IgD-negative memory B cell (primary cell): ENCODE data around the gene LIPG. TPM values are rescaled to one million over a fixed set of nuclear protein-coding genes. Genes with fewer than 3 reads are reported as not detected.
"Not testable (repeated sequence)": the region's sequence is repeated elsewhere in the genome, so short reads cannot be mapped to it uniquely, and the experiment has no call there.

Experiments
- H3K27ac Mint-ChIP-seq, 3 donors: one replicate each; pipeline ENCODE4 v1.8.0; 2020 to 2022; ENCODE audit warnings: mild to moderate bottlenecking in 3 of 3, mixed read lengths in 3 of 3, moderate library complexity in 1 of 3
- H3K27me3 Mint-ChIP-seq: one replicate; pipeline ENCODE4 v1.8.0; 2021; ENCODE audit warnings: mixed read lengths
- H3K36me3 Mint-ChIP-seq: one replicate; pipeline ENCODE4 v1.8.0; 2020; ENCODE audit warnings: mild to moderate bottlenecking, mixed read lengths
- H3K4me1 Mint-ChIP-seq, 3 donors: one replicate each; pipeline ENCODE4 v1.8.0; 2020 to 2022; ENCODE audit warnings: mixed read lengths in 3 of 3, mild to moderate bottlenecking in 1 of 3
- H3K4me3 Mint-ChIP-seq, 4 donors: one replicate each; pipeline ENCODE4 v1.8.0; 2020 to 2022; ENCODE audit warnings: mild to moderate bottlenecking in 4 of 4, mixed read lengths in 4 of 4, moderate library complexity in 3 of 4
- H3K9me3 Mint-ChIP-seq, 3 donors: one replicate each; pipeline ENCODE4 v1.8.0; 2020 to 2021; ENCODE audit warnings: mixed read lengths in 3 of 3, mild to moderate bottlenecking in 1 of 3
- polyA plus RNA-seq: library from polyadenylated mRNA; unstranded; fragments of 300-500 nt; fragmentation: Illumina TruSeq; gene quantifications from one replicate; pipeline ENCODE4 v1.2.3, GENCODE V29; 2021

LIPG gene
- polyA plus RNA-seq: not detected

DNA sequence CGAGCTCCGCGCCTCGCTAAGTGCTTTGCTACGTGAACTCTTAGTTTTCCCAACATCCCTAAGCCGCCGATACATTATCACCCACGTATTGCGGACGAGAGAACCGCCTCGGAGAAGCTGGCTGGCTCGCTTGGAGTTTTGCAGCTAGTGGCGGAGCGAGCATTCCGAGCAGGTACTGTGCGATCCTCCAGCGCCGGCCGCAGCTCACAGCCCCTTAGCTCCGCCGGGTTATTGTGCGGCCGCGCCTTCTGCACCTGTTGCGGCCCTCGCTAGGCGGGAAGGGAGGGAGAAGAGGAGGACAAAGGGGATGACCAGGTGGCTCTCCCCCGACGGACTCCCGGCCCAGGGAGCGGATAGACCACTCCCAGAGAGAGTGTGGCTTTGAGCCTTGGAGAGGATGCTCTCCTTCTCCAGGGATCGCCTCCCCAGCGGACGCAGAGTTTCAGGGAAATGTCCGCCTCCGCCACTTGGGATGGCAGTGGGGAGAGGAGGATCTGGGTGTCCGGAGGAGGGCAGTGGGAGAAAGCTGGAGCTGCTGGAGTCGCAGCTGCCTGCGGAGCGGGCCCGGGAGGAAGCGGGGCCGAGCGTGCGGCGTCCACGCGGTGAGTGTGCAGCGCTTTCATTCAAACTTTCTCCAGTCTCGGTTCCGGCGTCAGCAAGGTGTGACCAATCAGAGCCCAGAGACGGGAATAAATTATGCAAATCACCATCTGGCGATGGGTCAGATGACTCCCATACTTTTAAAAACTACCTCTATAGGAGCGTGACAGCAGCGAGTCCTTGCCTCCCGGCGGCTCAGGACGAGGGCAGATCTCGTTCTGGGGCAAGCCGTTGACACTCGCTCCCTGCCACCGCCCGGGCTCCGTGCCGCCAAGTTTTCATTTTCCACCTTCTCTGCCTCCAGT, at the start of gene LIPG:
TSS of gene LIPG (plus strand) at position 769 of the 905 bp plus-strand sequence. CDS start 252 bp downstream, outside the sequence.
- peak within 1 kb of the TSS in 2 of 3 donors; percentile 15 to 33 for H3K27ac Mint-ChIP-seq
- no peaks in the 10 kb centered on the region for H3K9me3 Mint-ChIP-seq
- H3K36me3 Mint-ChIP-seq: no peaks in the 10 kb centered on the region
- peak within 1 kb of the TSS; percentile 0 to 88 (median 78) for H3K4me3 Mint-ChIP-seq
- peaks cover 64% of the 10 kb centered on the region for H3K27me3 Mint-ChIP-seq
- peaks cover 5 to 20% (median 9%) of the 10 kb centered on the region in 3 donors for H3K4me1 Mint-ChIP-seq

DNA sequence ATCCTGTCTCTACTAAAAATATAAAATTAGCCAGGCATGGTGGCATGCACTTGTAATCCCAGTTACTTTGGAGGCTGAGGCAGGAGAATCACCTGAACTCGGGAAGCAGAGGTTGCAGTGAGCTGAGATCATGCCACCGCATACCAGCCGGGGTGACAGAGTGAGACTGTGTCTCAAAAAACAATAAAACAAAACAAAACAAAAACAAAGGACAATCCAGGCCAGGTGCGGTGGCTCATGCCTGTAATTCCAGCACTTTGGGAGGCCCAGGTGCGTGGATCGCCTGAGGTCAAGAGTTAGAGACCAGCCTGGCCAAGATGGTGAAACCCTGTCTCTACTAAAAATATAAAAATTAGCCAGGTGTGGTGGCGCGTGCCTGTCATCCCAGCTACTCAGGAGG, 49.0 kb upstream of the LIPG start:
- H3K27ac Mint-ChIP-seq: not testable (repeated sequence)

DNA sequence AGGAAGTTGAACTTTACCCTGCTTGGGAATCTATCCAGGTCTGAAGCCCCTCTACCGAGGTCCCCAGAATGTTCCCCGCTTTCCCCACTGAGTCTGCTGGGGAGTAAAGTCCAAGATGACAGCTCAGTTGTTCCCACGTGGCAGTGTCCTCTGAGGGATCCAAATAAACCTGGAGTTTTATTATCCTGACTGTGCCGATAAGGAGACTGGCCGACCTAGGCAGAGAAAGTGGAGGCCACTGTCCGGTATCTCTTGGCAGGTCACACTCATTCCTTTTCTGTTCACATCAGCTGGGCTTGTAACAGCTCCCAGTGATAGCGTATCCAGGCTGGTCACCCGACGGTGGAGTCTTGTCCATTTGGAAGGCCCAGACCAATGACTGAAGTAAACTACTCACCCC, 47.3 kb upstream of the LIPG start:
- no peaks in the 10 kb centered on the region for H3K36me3 Mint-ChIP-seq
- H3K27me3 Mint-ChIP-seq: peaks cover 3% of the 10 kb centered on the region
- no peak overlapping the region for H3K27ac Mint-ChIP-seq
- H3K9me3 Mint-ChIP-seq: no peaks in the 10 kb centered on the region
- H3K4me3 Mint-ChIP-seq: no peak overlapping the region
- H3K4me1 Mint-ChIP-seq: no peaks in the 10 kb centered on the region

More for the DNA sequence above, 49.0 kb upstream of the LIPG start:
- not testable (repeated sequence) for H3K36me3 Mint-ChIP-seq, H3K4me3 Mint-ChIP-seq, H3K4me1 Mint-ChIP-seq, H3K9me3 Mint-ChIP-seq, H3K27me3 Mint-ChIP-seq

GRCh38 chr18:49515003-49515402, 46.9 kb upstream of the LIPG start:
- not testable (repeated sequence) for H3K4me3 Mint-ChIP-seq, H3K4me1 Mint-ChIP-seq, H3K27me3 Mint-ChIP-seq, H3K36me3 Mint-ChIP-seq, H3K27ac Mint-ChIP-seq, H3K9me3 Mint-ChIP-seq

GRCh38 chr18:49515516-49515915, 46.3 kb upstream of the LIPG start:
- Mint-ChIP-seq H3K4me3 (no peak overlapping the region), H3K27me3 (peaks cover 3% of the 10 kb centered on the region), H3K27ac (no peak overlapping the region), H3K36me3 (no peaks in the 10 kb centered on the region), H3K4me1 (no peaks in the 10 kb centered on the region), H3K9me3 (no peaks in the 10 kb centered on the region)

DNA sequence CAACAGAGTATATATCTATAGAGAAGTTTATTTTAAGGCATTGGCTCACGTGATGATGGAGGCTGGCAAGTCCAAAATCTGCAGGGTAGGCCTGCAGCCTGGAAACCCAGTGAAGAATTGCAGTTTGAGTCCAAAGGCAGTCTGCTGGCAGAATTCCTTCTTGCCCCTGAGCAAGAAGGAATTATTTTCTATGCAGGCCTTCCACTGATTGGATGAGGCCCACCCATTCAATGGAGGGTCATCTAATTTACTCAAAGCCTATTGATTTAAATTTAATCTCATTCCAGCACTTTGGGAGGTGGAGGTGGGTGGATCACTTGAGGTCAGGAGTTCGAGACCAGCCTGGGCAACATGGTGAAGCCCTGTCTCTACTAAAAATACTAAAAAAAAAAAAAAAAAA, 44.4 kb upstream of the LIPG start:
- no peaks in the 10 kb centered on the region for H3K9me3 Mint-ChIP-seq

DNA sequence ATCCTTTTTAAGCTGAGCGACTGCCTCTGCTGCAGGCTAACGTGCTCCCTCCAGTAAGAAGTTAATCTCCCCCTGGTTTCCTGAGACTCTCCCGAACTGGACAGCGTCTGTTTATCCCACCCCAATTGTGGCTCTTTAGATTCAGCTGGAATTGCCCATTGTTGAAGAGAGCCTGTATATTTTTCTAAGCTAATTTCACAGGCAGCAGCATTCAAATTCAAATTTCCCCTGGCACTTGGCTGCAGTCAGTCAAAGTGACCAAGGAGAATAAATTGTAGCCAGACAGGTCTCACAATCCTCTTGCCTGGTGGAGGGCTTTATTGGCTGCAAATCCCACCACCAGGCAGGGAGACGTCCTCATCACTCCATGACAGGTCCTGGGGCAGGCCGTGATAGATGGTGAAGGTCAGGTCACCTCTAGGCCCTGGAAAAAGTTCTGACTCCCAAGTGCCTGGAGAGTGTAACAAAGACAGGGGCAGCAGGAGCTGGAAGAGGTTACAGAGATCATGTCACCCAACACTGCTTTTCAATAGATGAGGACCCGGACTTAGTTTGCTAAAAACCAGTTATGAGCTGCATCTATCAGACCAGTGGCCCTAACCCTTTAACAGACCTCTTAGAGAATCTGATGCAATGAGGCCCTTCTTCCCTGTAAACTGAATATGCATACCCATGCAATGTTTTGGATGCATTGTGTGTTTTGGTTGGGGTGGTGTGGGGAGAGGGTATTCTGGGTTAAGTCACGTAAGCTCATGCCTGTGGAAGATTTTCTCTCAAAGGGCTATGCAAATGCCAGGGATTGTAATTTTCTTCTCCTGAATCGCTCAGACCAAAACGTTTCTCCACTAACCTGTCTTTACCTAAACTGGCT, 42.5 kb upstream of the LIPG start:
- Mint-ChIP-seq H3K27me3 (peaks cover 3% of the 10 kb centered on the region), H3K27ac (no peak overlapping the region), H3K4me1 (no peaks in the 10 kb centered on the region), H3K9me3 (no peaks in the 10 kb centered on the region), H3K4me3 (no peak overlapping the region), H3K36me3 (no peaks in the 10 kb centered on the region)

More for the DNA sequence above, 44.4 kb upstream of the LIPG start:
- no peak overlapping the region for H3K27ac Mint-ChIP-seq
- H3K4me3 Mint-ChIP-seq: no peak overlapping the region
- no peaks in the 10 kb centered on the region for H3K4me1 Mint-ChIP-seq
- peaks cover 3% of the 10 kb centered on the region for H3K27me3 Mint-ChIP-seq
- no peaks in the 10 kb centered on the region for H3K36me3 Mint-ChIP-seq

DNA sequence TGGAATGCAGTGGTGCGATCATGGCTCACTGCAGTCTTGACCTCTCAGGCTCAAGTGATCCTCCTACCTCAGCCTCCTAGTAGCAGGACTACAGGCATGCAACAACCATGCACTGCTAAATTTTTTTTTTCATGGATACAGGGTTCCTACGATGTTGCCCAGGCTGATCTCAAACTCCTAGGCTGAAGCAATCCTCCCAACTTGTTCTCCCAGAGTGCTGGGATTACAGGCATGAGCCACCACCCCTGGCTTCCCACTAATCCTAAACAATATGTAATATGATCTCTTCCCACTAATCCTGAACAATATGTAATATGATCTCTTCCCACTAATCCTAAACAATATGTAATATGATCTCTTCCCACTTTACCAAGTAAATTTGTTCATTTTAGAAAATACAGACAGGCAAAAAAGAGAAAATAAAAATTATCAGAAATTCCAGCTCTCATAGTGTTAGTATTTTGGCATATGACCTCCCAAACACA, 41.2 kb upstream of the LIPG start:
- Mint-ChIP-seq H3K9me3 (no peaks in the 10 kb centered on the region), H3K27me3 (peaks cover 3% of the 10 kb centered on the region), H3K4me1 (no peaks in the 10 kb centered on the region), H3K27ac (no peak overlapping the region), H3K36me3 (no peaks in the 10 kb centered on the region), H3K4me3 (no peak overlapping the region)

- Mint-ChIP-seq H3K9me3 (no peaks in the 10 kb centered on the region), H3K27me3 (peaks cover 3% of the 10 kb centered on the region), H3K4me1 (no peaks in the 10 kb centered on the region), H3K4me3 (no peak overlapping the region), H3K27ac (no peak overlapping the region), H3K36me3 (no peaks in the 10 kb centered on the region)
Observed at GRCh38 chr18:49521216-49521835, 40.5 kb upstream of the LIPG start.

DNA sequence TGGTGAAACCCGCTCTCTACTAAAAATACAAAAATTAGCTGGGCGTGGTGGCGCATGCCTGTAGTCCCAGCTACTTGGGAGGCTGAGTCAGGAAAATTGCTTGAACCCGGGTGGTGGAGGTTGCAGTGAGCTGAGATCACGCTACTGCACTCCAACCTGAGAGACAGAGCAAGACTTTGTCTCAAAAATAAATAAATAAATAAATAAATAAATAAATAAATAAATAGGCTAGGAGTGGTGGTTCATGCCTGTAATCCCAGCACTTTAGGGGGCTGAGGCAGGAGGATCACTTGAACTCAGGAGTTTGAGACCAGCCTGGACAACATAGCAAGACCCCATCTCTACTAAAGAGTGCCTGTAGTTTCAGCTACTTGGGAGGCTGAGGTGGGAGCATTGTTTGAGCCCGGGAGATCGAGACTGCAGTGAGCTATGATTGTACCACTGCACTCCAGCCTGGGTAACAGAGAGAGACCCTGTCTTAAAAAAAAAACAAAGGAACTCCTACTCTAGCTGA, 38.2 kb upstream of the LIPG start:
- H3K36me3 Mint-ChIP-seq, H3K27ac Mint-ChIP-seq, H3K4me1 Mint-ChIP-seq, H3K9me3 Mint-ChIP-seq, H3K27me3 Mint-ChIP-seq, H3K4me3 Mint-ChIP-seq: not testable (repeated sequence)

DNA sequence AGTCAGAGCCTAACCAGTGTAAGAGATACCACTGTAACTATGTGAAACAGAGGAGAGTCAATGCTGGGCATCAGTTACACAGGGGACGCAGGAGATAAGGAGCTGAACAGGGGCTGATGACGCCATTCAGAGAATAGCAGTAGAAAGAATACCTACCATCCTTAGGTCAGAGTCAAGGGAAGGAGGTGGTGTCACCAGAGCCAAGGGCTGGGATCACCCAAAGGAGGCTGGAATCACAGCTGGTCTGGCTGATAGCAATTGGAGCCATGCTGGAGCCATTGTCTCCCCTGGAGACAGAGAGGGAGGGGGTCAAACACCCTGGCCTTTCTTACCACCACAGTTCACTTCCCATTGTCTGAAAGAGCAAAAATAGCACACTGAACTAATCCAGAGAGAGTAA, 37.5 kb upstream of the LIPG start:
- Mint-ChIP-seq H3K36me3 (no peaks in the 10 kb centered on the region), H3K27me3 (no peaks in the 10 kb centered on the region), H3K4me1 (no peaks in the 10 kb centered on the region), H3K9me3 (no peaks in the 10 kb centered on the region), H3K27ac (no peak overlapping the region), H3K4me3 (peak overlapping the region in 1 of 4 donors; percentile 72)

GRCh38 chr18:49524951-49525350, 36.9 kb upstream of the LIPG start:
- Mint-ChIP-seq H3K9me3 (no peaks in the 10 kb centered on the region), H3K4me3 (no peak overlapping the region), H3K27me3 (no peaks in the 10 kb centered on the region), H3K36me3 (no peaks in the 10 kb centered on the region), H3K4me1 (no peaks in the 10 kb centered on the region), H3K27ac (no peak overlapping the region)

GRCh38 chr18:49525981-49526380, 35.9 kb upstream of the LIPG start:
- no peak overlapping the region for H3K4me3 Mint-ChIP-seq
- H3K27ac Mint-ChIP-seq: no peak overlapping the region
- H3K27me3 Mint-ChIP-seq: no peaks in the 10 kb centered on the region
- H3K4me1 Mint-ChIP-seq: no peaks in the 10 kb centered on the region
- no peaks in the 10 kb centered on the region for H3K9me3 Mint-ChIP-seq
- no peaks in the 10 kb centered on the region for H3K36me3 Mint-ChIP-seq

DNA sequence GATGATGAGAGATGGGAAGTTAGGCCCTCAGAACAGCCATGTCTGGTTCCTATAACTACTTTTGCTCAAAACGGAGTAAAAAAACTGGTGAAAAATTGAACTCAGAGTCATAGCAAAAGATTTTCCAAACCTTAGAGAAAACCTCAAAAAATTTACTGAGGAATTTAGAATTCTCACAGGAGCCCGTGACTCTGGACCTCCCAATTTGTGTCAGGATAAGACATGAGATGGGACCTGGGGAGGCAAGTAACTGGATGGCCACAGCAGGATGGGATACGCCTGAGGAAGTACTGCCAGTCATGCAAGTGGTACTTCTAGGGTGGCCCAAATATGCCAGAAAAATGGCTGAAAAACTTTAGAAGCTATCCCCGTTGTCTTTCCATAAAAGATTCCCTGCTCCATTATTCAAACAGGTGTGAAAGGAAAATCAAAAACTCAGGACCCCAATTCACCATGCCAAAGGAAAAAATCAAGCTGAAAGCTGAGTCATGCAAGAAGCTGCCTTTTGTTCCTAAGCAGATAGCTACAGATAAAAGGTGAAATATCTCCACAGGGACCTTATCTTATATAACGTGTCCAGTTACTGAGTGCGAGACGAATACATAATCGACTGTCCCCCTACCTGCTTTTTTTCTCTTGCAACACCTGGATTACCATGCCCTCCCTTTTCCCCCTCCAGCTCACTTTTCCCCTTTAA, 34.1 kb upstream of the LIPG start:
- H3K9me3 Mint-ChIP-seq: no peaks in the 10 kb centered on the region
- H3K4me3 Mint-ChIP-seq: no peak overlapping the region
- no peak overlapping the region for H3K27ac Mint-ChIP-seq
- H3K27me3 Mint-ChIP-seq: peaks cover 4% of the 10 kb centered on the region
- H3K4me1 Mint-ChIP-seq: peaks cover 2 to 4% (median 4%) of the 10 kb centered on the region in 3 donors
- no peaks in the 10 kb centered on the region for H3K36me3 Mint-ChIP-seq
